ENCODE data around the gene CMTM1.
"Not testable (repeated sequence)": the region's sequence is repeated elsewhere in the genome, so short reads cannot be mapped to it uniquely, and the experiment has no call there.

Gene CMTM1

GRCh38 chr16:66596559-66596958, 30.3 kb downstream of the CMTM1 start:
- DNase-seq = not testable (repeated sequence)

- no peak for DNase-seq
These were observed 31.0 kb downstream of the CMTM1 start for GRCh38 chr16:66596986-66597848.

GRCh38 chr16:66598111-66598510, 31.9 kb downstream of the CMTM1 start:
- no peak for DNase-seq

- DNase-seq = no peak
These were observed 33.5 kb downstream of the CMTM1 start for GRCh38 chr16:66599726-66600125.

GRCh38 chr16:66600477-66600876, 34.2 kb downstream of the CMTM1 start:
- DNase-seq = no peak

- no peak for DNase-seq
These were observed 35.2 kb downstream of the CMTM1 start for GRCh38 chr16:66601471-66601870.

GRCh38 chr16:66603537-66604375, 37.5 kb downstream of the CMTM1 start:
- DNase-seq = peak; percentile 26

- peak; percentile 26 for DNase-seq
These were observed 38.3 kb downstream of the CMTM1 start, which contains the start of gene CMTM3 for GRCh38 chr16:66604376-66605176. Gene CMTM3 (plus strand): TSS chr16:66604704. CDS start chr16:66604806, 102 bp downstream.

- no peak for DNase-seq
These were observed 39.1 kb downstream of the CMTM1 start for GRCh38 chr16:66605177-66605978.

- no peak for DNase-seq
These were observed 39.9 kb downstream of the CMTM1 start for GRCh38 chr16:66605979-66606751.

- DNase-seq = peak; percentile 54
These were observed 42.3 kb downstream of the CMTM1 start for GRCh38 chr16:66608241-66609138.

GRCh38 chr16:66609139-66609510, 42.9 kb downstream of the CMTM1 start:
- no peak for DNase-seq

GRCh38 chr16:66610111-66610820, 44.0 kb downstream of the CMTM1 start:
- no peak for DNase-seq

GRCh38 chr16:66611911-66612310, 45.7 kb downstream of the CMTM1 start:
- DNase-seq = not testable (repeated sequence)

- no peak for DNase-seq
These were observed 46.2 kb downstream of the CMTM1 start for GRCh38 chr16:66612422-66612821.

- no peak for DNase-seq
These were observed 48.0 kb downstream of the CMTM1 start for GRCh38 chr16:66614161-66614802.

GRCh38 chr16:66616169-66616568, 49.9 kb downstream of the CMTM1 start:
- DNase-seq = no peak

- DNase-seq = no peak
These were observed 50.4 kb downstream of the CMTM1 start for GRCh38 chr16:66616592-66616991.

- DNase-seq = no peak
These were observed 50.8 kb downstream of the CMTM1 start for GRCh38 chr16:66617010-66617434.

Data from NCI-H1105 treated with DMSO at 0.1 percent for 48 hours (cell line).